H7 (cell line): Measurements from ENCODE around the gene OR2G2. TPM values are rescaled to one million over a fixed set of nuclear protein-coding genes. Genes with fewer than 3 reads are reported as not detected.

ENCODE experiments used
- DNase-seq: peaks from one replicate; pipeline ENCODE4 v3.0.0; 2012
- H3K27me3 ChIP-seq: 2 replicates; pipeline ENCODE4 v1.6.0; 2011; ENCODE audit warnings: mild to moderate bottlenecking, low read length; ENCODE audit not compliant: control insufficient read depth, insufficient read depth
- H3K36me3 ChIP-seq: replicated peaks from 2 replicates; pipeline ENCODE4 v1.5.1; 2011; ENCODE audit warnings: low read length; ENCODE audit not compliant: control insufficient read depth, insufficient read depth
- H3K4me3 ChIP-seq: 2 replicates; pipeline ENCODE4 v1.5.1; 2011; ENCODE audit warnings: low read depth, mild to moderate bottlenecking, control low read depth, low read length, moderate library complexity; ENCODE audit not compliant: insufficient read depth
- total RNA-seq: library from RNA; depleted of rRNA; stranded (reverse); fragments of >200 nt; shearing (Covaris generic); gene quantifications from 2 replicates; pipeline ENCODE4 v1.2.3, GENCODE V29; 2014; rRNA removed

OR2G2 gene
- total RNA-seq, 1 experiment from 2014 or later = not detected

DNA sequence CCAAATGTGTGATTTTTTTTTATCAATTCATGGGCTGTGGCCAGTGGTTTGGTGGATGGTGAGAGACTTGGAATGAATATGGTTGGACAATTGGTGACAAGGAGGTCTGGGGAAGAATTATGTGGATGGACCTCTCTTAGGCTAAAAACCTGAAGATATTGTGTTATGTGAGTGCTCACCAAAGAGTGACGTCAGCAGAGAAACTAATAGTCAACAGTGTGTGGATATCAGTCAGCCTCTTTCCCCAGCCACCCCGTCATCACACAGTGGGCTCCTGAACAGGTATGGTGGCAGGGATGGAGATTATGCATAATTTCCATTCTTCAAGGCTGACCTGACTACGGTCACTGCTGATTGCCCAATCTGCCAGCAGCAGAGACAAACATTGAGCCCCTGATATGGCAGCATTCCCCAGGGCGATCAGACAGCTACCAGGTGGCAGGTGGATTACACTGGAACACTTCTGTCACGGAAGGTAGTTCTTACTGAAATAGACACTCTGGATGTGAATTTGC is 9.2 kb upstream of the OR2G2 start:
- no peak for DNase-seq
- Histone ChIP-seq H3K36me3 (no peaks in the 10 kb centered on the region), H3K4me3 (no peak overlapping the region), H3K27me3 (no peaks in the 10 kb centered on the region)

DNA sequence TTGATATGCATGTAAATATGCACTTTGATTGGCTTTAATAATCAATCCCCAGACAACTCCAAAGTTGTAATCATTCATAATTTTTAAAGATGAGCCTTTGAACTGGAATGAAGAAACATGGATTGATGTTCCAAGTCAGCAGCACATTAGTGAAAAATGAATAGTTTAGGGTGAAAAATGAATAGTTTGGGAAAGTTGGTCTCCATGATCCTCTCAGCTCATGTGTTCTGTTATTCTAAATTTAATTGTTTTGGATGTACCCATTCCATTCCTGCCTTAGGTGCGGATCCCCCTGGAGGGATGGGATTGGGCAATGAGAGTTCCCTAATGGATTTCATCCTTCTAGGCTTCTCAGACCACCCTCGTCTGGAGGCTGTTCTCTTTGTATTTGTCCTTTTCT is 17.1 kb downstream of the OR2G2 start, which contains the start of gene OR2G3:
Gene OR2G3 (plus strand): TSS at position 301 of the 400 bp plus-strand sequence. CDS start 0 bp downstream, at position 301.
- DNase-seq = no peak
- H3K4me3 ChIP-seq = no peak within 1 kb of the TSS
- H3K36me3 ChIP-seq = no peaks in the 10 kb centered on the region
- H3K27me3 ChIP-seq = no peaks in the 10 kb centered on the region

DNA sequence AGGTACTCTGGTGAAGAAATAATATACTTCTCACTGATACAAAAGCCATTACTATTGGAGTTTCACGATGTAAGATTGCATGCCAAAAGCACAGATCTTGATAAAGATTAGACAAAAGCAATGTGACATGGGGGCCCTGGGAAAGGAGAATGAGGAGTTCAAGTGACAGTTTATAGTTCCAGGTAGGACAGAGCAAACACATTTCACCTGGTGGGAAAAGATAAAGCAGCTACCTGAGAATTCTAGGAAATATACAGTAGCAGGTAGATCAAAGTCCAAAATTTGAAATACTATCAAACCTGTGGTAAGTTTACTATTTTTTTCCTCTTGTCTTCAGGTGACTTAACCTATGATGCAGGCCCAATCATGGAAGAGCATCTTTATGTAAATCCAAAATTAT is 25.2 kb downstream of the OR2G2 start:
- H3K4me3 ChIP-seq = no peak overlapping the region
- H3K36me3 ChIP-seq = no peaks in the 10 kb centered on the region
- no peak for DNase-seq
- no peaks in the 10 kb centered on the region for H3K27me3 ChIP-seq

DNA sequence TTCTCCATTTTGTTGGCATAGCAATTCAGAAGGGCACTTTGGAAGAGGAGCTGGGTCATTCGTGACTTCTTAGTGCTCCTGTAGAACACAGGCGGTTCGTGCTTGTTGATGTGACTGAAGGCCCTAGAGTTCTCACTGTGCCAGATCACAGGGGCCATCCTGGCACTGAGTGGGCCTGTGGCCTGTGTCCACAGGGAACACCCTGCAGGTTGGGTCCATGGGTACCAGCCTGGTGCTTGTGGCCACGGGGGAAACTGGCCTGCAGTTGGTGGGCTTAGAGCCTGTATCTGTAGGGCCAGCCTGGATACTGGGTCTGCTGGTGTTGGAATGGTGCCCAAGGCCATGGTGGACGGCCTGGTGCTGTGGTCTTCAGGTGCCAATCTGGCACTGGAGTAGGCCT is 26.5 kb downstream of the OR2G2 start:
- no peak overlapping the region for H3K4me3 ChIP-seq
- H3K36me3 ChIP-seq = no peaks in the 10 kb centered on the region
- no peaks in the 10 kb centered on the region for H3K27me3 ChIP-seq
- no peak for DNase-seq

DNA sequence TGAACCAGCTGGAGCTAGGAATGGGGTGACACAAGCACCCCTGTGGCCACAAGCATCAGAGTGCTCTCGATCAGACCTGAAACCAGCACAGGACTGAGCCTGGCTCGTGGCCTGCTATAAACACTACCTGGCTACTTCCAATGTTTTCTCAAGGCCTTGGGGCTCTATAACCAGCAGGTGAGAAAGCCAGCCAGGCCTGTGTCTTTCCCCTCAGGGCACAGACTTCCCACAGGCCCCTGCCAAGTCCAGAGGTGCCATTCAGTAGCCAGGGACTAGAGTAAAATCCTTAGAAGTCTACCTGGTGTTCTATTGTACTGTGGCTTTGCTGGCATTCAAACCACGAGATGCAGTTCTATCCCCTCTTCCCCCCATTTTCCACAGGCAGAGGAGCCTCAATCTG is 39.8 kb downstream of the OR2G2 start:
- H3K4me3 ChIP-seq = no peak overlapping the region

DNA sequence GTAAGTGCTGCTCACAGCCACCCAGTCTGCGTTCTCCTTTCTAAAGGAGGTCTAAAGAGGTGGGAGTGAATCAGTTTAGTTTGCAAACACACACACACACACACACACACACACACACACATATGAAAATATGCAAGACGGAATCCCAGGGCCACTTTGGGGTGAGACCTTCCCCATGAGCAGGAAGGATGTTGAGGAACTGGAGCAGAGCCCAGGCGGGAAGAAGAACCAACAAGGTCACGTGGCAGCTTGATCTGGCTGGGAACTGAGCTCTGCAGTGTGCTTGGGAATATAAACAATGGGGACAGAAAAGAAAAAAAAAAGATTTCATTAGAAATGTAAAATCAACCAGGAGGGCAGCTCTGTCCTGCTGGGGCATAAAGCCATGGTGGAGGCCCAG is 49.9 kb downstream of the OR2G2 start:
- Histone ChIP-seq H3K4me3 (no peak overlapping the region), H3K27me3 (peaks cover 7% of the 10 kb centered on the region; the same call in 1 of the 2 replicates), H3K36me3 (no peaks in the 10 kb centered on the region)
- no peak for DNase-seq

More for the DNA sequence above, 39.8 kb downstream of the OR2G2 start:
- no peak for DNase-seq
- Histone ChIP-seq H3K27me3 (no peaks in the 10 kb centered on the region), H3K36me3 (no peaks in the 10 kb centered on the region)

DNA sequence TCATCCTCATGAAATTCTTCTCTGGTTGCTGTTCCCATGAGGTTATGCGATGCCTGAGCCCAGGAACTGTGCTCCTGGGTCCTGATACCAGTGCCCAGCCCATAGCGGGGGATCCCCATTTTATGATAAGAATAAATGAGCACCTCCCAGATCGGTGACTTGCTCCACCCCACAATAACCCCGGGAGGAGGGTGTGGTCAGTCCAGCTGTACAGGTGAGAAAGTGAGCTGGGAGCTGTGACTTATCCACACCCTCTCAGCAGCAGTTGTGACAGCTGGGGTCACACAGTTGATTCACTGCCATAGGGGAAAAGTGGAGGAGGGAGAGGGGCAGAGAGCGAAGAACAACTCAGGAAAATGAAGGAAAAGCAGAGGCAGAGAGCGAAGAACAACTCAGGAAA is 50.6 kb downstream of the OR2G2 start:
- no peaks in the 10 kb centered on the region for H3K36me3 ChIP-seq
- H3K27me3 ChIP-seq = peaks cover 7% of the 10 kb centered on the region; the same call in 1 of the 2 replicates
- no peak for DNase-seq
- H3K4me3 ChIP-seq = no peak overlapping the region; the same call in 1 of the 2 replicates

Other genes starting within 250 kb of the OR2G2 start
- 0.55 and 1.4 TPM in 2 replicates for gene NLRP3, start 172.2 kb upstream of the OR2G2 start, total RNA-seq
- gene OR2B11, start 130.3 kb upstream of the OR2G2 start, total RNA-seq = not detected in 2 replicates
- not detected in 2 replicates for gene OR2C3, start 51.9 kb upstream of the OR2G2 start, total RNA-seq
- not detected in 2 replicates for gene GCSAML, start 39.2 kb upstream of the OR2G2 start, total RNA-seq
- not detected in 2 replicates for gene OR2G3, start 17.2 kb downstream of the OR2G2 start, total RNA-seq
- not detected in 2 replicates for gene OR13G1, start 91.4 kb downstream of the OR2G2 start, total RNA-seq
- gene OR6F1, start 128.3 kb downstream of the OR2G2 start, total RNA-seq = not detected in 2 replicates
- gene OR14K1, start 150.3 kb downstream of the OR2G2 start, total RNA-seq = not detected in 2 replicates
- gene OR14A2, start 159.8 kb downstream of the OR2G2 start, total RNA-seq = not detected in 2 replicates
- not detected in 2 replicates for gene OR1C1, start 172.2 kb downstream of the OR2G2 start, total RNA-seq
- gene OR14A16, start 235.8 kb downstream of the OR2G2 start, total RNA-seq = not detected in 2 replicates